Activated naive CD4-positive, alpha-beta T cell treated with anti-CD3 and anti-CD28 coated beads, Interleukin-2, amount 50 U/mL, for 72 hours (primary cell): ENCODE measurements around the gene CYP1A2. TPM values are rescaled to one million over a fixed set of nuclear protein-coding genes. Genes with fewer than 3 reads are reported as not detected.

Experiments
- ATAC-seq, 2 donors: fragments of 150-1000 bp; cut with Tn5 transposase; 2 replicates each; pipeline ENCODE4 v1.10.0; 2021; ENCODE audit warnings: mild to moderate bottlenecking in 2 of 2, moderate library complexity in 2 of 2
- DNase-seq, 2 donors: peaks; one replicate each; pipeline ENCODE4 v3.0.0; 2021 to 2022; ENCODE audit warnings: low spot score in 2 of 2
- H3K27ac Mint-ChIP-seq, 2 donors: one replicate each; pipeline ENCODE4 v1.8.0; 2022; ENCODE audit warnings: mild to moderate bottlenecking in 2 of 2, mixed read lengths in 2 of 2
- H3K36me3 Mint-ChIP-seq, 2 donors: one replicate each; pipeline ENCODE4 v1.8.0; 2022; ENCODE audit warnings: mixed read lengths in 2 of 2
- H3K9me3 Mint-ChIP-seq, 2 donors: one replicate each; pipeline ENCODE4 v1.8.0; 2022; ENCODE audit warnings: mixed read lengths in 2 of 2
- total RNA-seq, 2 donors: library from RNA; stranded (reverse); gene quantifications; one replicate each; pipeline ENCODE4 v1.2.3, GENCODE V29; 2022

CYP1A2 gene
- total RNA-seq, 2 donors from 2014 or later: not detected

GRCh38 chr15:74768099-74768770 lies 19.6 kb downstream of the CYP1A2 start:
- DNase-seq (no peak), ATAC-seq (peak in 1 of 2 donors; percentile 6)
- Mint-ChIP-seq H3K36me3 (no peaks in the 10 kb centered on the region), H3K9me3 (no peaks in the 10 kb centered on the region), H3K27ac (no peak overlapping the region)

GRCh38 chr15:74768771-74769342 lies 20.2 kb downstream of the CYP1A2 start:
- DNase-seq (peak; percentile 63 to 69), ATAC-seq (peak; percentile 60 to 61)
- Mint-ChIP-seq H3K36me3 (no peaks in the 10 kb centered on the region), H3K9me3 (no peaks in the 10 kb centered on the region), H3K27ac (peak overlapping the region in 1 of 2 donors; percentile 15)

- DNase-seq (no peak), ATAC-seq (no peak)
- H3K36me3 Mint-ChIP-seq: no peaks in the 10 kb centered on the region
- no peaks in the 10 kb centered on the region for H3K9me3 Mint-ChIP-seq
- H3K27ac Mint-ChIP-seq: no peak overlapping the region
Observed at GRCh38 chr15:74769463-74770025, 20.9 kb downstream of the CYP1A2 start.

GRCh38 chr15:74770211-74770903 lies 21.7 kb downstream of the CYP1A2 start:
- DNase-seq (no peak), ATAC-seq (no peak)
- no peaks in the 10 kb centered on the region for H3K36me3 Mint-ChIP-seq
- peak overlapping the region in 1 of 2 donors; percentile 82 for H3K27ac Mint-ChIP-seq
- H3K9me3 Mint-ChIP-seq: no peaks in the 10 kb centered on the region

GRCh38 chr15:74773329-74773728 lies 24.7 kb downstream of the CYP1A2 start:
- no peak for DNase-seq
- H3K9me3 Mint-ChIP-seq: no peaks in the 10 kb centered on the region
- H3K27ac Mint-ChIP-seq: peak overlapping the region in 1 of 2 donors; percentile 82
- no peak for ATAC-seq
- H3K36me3 Mint-ChIP-seq: no peaks in the 10 kb centered on the region

GRCh38 chr15:74773731-74774252 lies 25.1 kb downstream of the CYP1A2 start:
- DNase-seq: no peak
- Mint-ChIP-seq H3K27ac (peak overlapping the region; percentile 81 to 82), H3K9me3 (no peaks in the 10 kb centered on the region), H3K36me3 (no peaks in the 10 kb centered on the region)
- no peak for ATAC-seq

- Mint-ChIP-seq H3K36me3 (no peaks in the 10 kb centered on the region), H3K27ac (peak overlapping the region; percentile 57 to 95), H3K9me3 (no peaks in the 10 kb centered on the region)
- DNase-seq: no peak
- no peak for ATAC-seq
Observed at GRCh38 chr15:74775132-74775562, 26.5 kb downstream of the CYP1A2 start.

GRCh38 chr15:74775894-74776293 lies 27.2 kb downstream of the CYP1A2 start:
- ATAC-seq: no peak
- peak overlapping the region; percentile 95 to 98 for H3K27ac Mint-ChIP-seq
- H3K36me3 Mint-ChIP-seq: peaks cover under 1 to 1% of the 10 kb centered on the region in 2 donors
- H3K9me3 Mint-ChIP-seq: no peaks in the 10 kb centered on the region
- no peak for DNase-seq

- Mint-ChIP-seq H3K9me3 (no peaks in the 10 kb centered on the region), H3K27ac (peak overlapping the region; percentile 95 to 98), H3K36me3 (peaks cover 5 to 8% of the 10 kb centered on the region in 2 donors)
- ATAC-seq: peak; percentile 44 to 54
- peak in 1 of 2 donors; percentile 73 for DNase-seq
Observed at GRCh38 chr15:74776821-74777768, 28.4 kb downstream of the CYP1A2 start.

- H3K36me3 Mint-ChIP-seq: peaks cover 9 to 13% of the 10 kb centered on the region in 2 donors
- DNase-seq (no peak), ATAC-seq (peak in 1 of 2 donors; percentile 1)
- peak overlapping the region; percentile 95 to 98 for H3K27ac Mint-ChIP-seq
- no peaks in the 10 kb centered on the region for H3K9me3 Mint-ChIP-seq
Observed at GRCh38 chr15:74777769-74778598, 29.3 kb downstream of the CYP1A2 start.

- no peak for DNase-seq
- ATAC-seq: no peak
- Mint-ChIP-seq H3K36me3 (peaks cover 15 to 19% of the 10 kb centered on the region in 2 donors), H3K27ac (peak overlapping the region; percentile 95 to 98), H3K9me3 (no peaks in the 10 kb centered on the region)
Observed at GRCh38 chr15:74778599-74778970, 29.9 kb downstream of the CYP1A2 start.

- peaks cover 20 to 25% of the 10 kb centered on the region in 2 donors for H3K36me3 Mint-ChIP-seq
- H3K27ac Mint-ChIP-seq: peak overlapping the region in 1 of 2 donors; percentile 95
- no peak for ATAC-seq
Observed at GRCh38 chr15:74779162-74779648, 30.6 kb downstream of the CYP1A2 start.

GRCh38 chr15:74780523-74781430 lies 32.1 kb downstream of the CYP1A2 start:
- Mint-ChIP-seq H3K9me3 (no peaks in the 10 kb centered on the region), H3K27ac (peak overlapping the region; percentile 87 to 95), H3K36me3 (peaks cover 36 to 40% of the 10 kb centered on the region in 2 donors)
- peak; percentile 10 to 48 for ATAC-seq
- no peak for DNase-seq

More at GRCh38 chr15:74779162-74779648, 30.6 kb downstream of the CYP1A2 start:
- DNase-seq: no peak
- H3K9me3 Mint-ChIP-seq: no peaks in the 10 kb centered on the region
